Heart left ventricle (tissue), 16 donors: ENCODE measurements around the gene CHST5. TPM values are rescaled to one million over a fixed set of nuclear protein-coding genes. Genes with fewer than 3 reads are reported as not detected.
A peak's percentile ranks its signal among the peaks of the same experiment; 100 is the strongest.

Experiments used
- ATAC-seq, 4 donors: fragments of 200-7000 bp; cut with Tn5 transposase; one replicate each; pipeline ENCODE4 v1.9.1; 2020 to 2022; ENCODE audit warnings: moderate library complexity in 4 of 4, mild to moderate bottlenecking in 3 of 4, moderate number of reproducible peaks in 1 of 4
- DNase-seq, 5 donors: peaks; one replicate each; pipeline ENCODE4 v3.0.0-alpha.2; 2020
- H3K27ac ChIP-seq, 12 donors: fragments of 200-600 bp; sonication (generic) in 4 of 12; one replicate each; pipeline versions ENCODE4 v1.5.0 to v1.8.0; 2016 to 2022; ENCODE audit warnings: mild to moderate bottlenecking in 2 of 12
- H3K27me3 ChIP-seq, 9 donors: fragments of 200-600 bp; sonication (generic) in 2 of 9; one replicate each; pipeline versions ENCODE4 v1.5.1 to v1.8.0; 2016 to 2022; ENCODE audit warnings: mild to moderate bottlenecking in 3 of 9
- H3K36me3 ChIP-seq, 9 donors: fragments of 200-600 bp; sonication (generic) in 2 of 9; one replicate each; pipeline versions ENCODE4 v1.5.0 to v1.8.0; 2018 to 2022; ENCODE audit warnings: mild to moderate bottlenecking in 2 of 9
- H3K4me1 ChIP-seq, 12 donors: fragments of 200-600 bp; sonication (generic) in 4 of 12; one replicate each; pipeline versions ENCODE4 v1.5.0 to v1.8.0; 2016 to 2022; ENCODE audit warnings: mild to moderate bottlenecking in 3 of 12
- H3K4me3 ChIP-seq, 12 donors: fragments of 200-600 bp; sonication (generic) in 4 of 12; one replicate each; pipeline versions ENCODE4 v1.5.0 to v1.8.0; 2017 to 2022; ENCODE audit warnings: mild to moderate bottlenecking in 9 of 12, moderate library complexity in 4 of 12
- H3K9me3 ChIP-seq, 12 donors: fragments of 200-600 bp; sonication (generic) in 4 of 12; one replicate each; pipeline versions ENCODE4 v1.5.0 to v1.8.0; 2016 to 2022; ENCODE audit warnings: mild to moderate bottlenecking in 1 of 12
- POLR2A ChIP-seq, 2 donors: fragments of 450-650 bp; IDR thresholded peaks; one replicate each; pipeline ENCODE4 v1.6.1; 2017; ENCODE audit warnings: antibody characterized with exemption in 2 of 2, mild to moderate bottlenecking in 2 of 2, moderate library complexity in 2 of 2
- WGBS, 4 donors: extraction: QIAGEN DNeasy Blood & Tissue Kit in 2 of 4; methylation state at CpG; one replicate each; pipeline versions ENCODE4 v1.1.5 to v1.1.7; 2013 to 2018; 5-methylcytosine and 5-hydroxymethylcytosine counted together
- intact Hi-C, 10 donors: fragments of 100-400 bp; cut with DNase I; formaldehyde crosslinking; loops; one replicate each; pipeline versions ENCODE4 v1.11.1 to v1.14.2; 2022
- polyA plus RNA-seq, 2 donors: library from polyadenylated mRNA; stranded (reverse); fragments of 200-250 nt; gene quantifications; one replicate each; pipeline ENCODE4 v1.2.3, GENCODE V29; 2013
- total RNA-seq, 9 donors: library from RNA; depleted of rRNA in 2 of 9; stranded (reverse); fragments of >200 nt in 2 of 9; fragmentation: NEBNext Ultra II Directional in 3 of 9; extraction: Animal tissue kit (Norgen Biotek cat#: 25700) in 3 of 9; gene quantifications; one replicate each; pipeline versions ENCODE4 v1.1.0 to v1.2.4, GENCODE V29; 2016 to 2023
- TF ChIP-seq, protein P1 (sequence below), 12 donors: fragments of 200-600 bp; sonication (generic) in 4 of 12; IDR thresholded peaks; one replicate each; pipeline versions ENCODE4 v1.5.0 to v1.8.0; 2018 to 2022; ENCODE audit warnings: antibody characterized with exemption in 12 of 12, mild to moderate bottlenecking in 5 of 12
- donor health status: ischemic (EF 13 %, LVEDD 7.1; RV severe dilation, severe dysfunction).
- donor health status: healthy with polysubstance abuse.
- donor health status: DM: no; HTN: yes; CAD: no.
- donor health status: DM: no; HTN: no; CAD: no.
- donor health status: ischemic (EF 25% LVEDD 6.9; RV normal size, moderate dysfunction).
- donor health status: ischemic (EF 25% LVEDD 5.7; RV mildly dilated, moderate dysfunction).
- donor health status: healthy.
- donor health status: DM: yes; HTN: yes; CAD: no.
- donor health status: ischemic (EF 35%, LVEDD 5.7; RV mildly dilated, moderate dysfunction).
- donor health status: nonischemic (EF 11% LVEDD 7.7; RV severe dilation, severe dysfunction).
- donor health status: DM: yes; HTN: yes; CAD: no.
- donor health status: PGD.
- donor health status: ischemic (EF 29% LVEDD 5.4; RV normal size, mild dysfunction).
- donor health status: nonischemic (EF 23%, LVEDD 6.1; RV moderate dilation, normal function).

The CHST5 gene
- total and polyA plus RNA-seq, 11 donors, result 0.15 to 0.96 (median 0.44) TPM; not detected in 3

GRCh38 chr16:75578212-75578611 is 42.3 kb upstream of the CHST5 start:
- H3K4me3 ChIP-seq, result no peak overlapping the region
- no peak for DNase-seq
- no peak overlapping the region for H3K27ac ChIP-seq
- peaks cover 0 to 33% (median 9%) of the 10 kb centered on the region in 12 donors for H3K4me1 ChIP-seq
- no peaks in the 10 kb centered on the region for H3K27me3 ChIP-seq
- TF ChIP-seq POLR2A (IDR thresholded peaks at IDR 0.05), result no peak
- TF ChIP-seq, protein P1, sequence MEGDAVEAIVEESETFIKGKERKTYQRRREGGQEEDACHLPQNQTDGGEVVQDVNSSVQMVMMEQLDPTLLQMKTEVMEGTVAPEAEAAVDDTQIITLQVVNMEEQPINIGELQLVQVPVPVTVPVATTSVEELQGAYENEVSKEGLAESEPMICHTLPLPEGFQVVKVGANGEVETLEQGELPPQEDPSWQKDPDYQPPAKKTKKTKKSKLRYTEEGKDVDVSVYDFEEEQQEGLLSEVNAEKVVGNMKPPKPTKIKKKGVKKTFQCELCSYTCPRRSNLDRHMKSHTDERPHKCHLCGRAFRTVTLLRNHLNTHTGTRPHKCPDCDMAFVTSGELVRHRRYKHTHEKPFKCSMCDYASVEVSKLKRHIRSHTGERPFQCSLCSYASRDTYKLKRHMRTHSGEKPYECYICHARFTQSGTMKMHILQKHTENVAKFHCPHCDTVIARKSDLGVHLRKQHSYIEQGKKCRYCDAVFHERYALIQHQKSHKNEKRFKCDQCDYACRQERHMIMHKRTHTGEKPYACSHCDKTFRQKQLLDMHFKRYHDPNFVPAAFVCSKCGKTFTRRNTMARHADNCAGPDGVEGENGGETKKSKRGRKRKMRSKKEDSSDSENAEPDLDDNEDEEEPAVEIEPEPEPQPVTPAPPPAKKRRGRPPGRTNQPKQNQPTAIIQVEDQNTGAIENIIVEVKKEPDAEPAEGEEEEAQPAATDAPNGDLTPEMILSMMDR (IDR thresholded peaks at IDR 0.05), result no peak
- ATAC-seq, result no peak
- no peaks in the 10 kb centered on the region for H3K9me3 ChIP-seq
- WGBS, 4 donors, result 80 to 88% (median 83%) methylated on average over 7 of the region's 7 CpGs
- peaks cover 0 to 87% (median 75%) of the 10 kb centered on the region in 9 donors for H3K36me3 ChIP-seq
- intact Hi-C loops, result no loop called here

DNA sequence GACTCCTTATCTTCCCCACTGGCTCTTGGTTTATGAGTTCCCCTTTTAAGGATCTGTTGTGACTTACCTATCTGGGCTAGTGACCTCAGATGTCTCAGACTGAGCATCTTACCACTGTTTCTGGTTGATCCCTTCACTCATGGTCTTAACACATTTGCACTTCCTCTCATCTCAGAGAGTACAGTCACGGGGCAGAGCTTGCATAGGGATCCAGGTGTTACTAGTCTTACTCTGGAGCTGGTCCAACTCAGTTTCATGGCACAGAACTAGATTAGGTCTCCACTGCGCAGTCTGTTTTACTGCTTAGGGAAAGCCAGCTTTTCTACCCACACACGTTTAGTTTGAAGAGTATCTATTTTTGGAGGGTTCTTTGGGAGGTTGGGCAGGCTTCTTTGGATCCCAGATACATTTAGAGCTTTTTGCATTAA is 40.5 kb upstream of the CHST5 start:
- Histone ChIP-seq H3K36me3 (peaks cover 0 to 100% (median 93%) of the 10 kb centered on the region in 9 donors), H3K27me3 (no peaks in the 10 kb centered on the region), H3K4me1 (peaks cover 2 to 51% (median 24%) of the 10 kb centered on the region in 12 donors), H3K4me3 (no peak overlapping the region), H3K27ac (no peak overlapping the region), H3K9me3 (no peaks in the 10 kb centered on the region)
- ATAC-seq, result peak in 1 of 4 donors; percentile 18
- WGBS, 4 donors, result 42 to 57% (median 50%) methylated on average over 3 of the region's 3 CpGs
- TF ChIP-seq POLR2A (IDR thresholded peaks at IDR 0.05), result no peak
- TF ChIP-seq, protein P1 (IDR thresholded peaks at IDR 0.05), result no peak
- intact Hi-C loops, result no loop called here
- no peak for DNase-seq

DNA sequence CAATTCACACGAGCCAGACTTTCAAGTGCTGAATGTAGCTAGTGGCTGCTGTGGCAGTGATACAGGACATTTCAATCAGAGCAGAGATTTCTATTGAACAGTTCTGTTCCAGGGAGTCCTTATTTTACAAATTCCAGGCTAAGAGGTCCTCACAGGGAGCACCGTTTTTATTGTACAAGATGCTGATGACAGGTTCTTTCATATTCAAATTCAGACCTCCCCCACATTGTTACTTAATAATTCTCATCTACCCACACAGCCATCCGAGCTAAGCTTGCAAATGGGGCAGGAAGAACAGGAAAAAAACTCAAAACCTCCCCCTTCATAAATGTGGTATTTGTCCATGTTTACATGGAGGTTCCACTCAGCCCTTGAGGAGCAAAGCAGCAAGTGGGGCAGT is 40.0 kb upstream of the CHST5 start:
- H3K27ac ChIP-seq, result no peak overlapping the region

DNA sequence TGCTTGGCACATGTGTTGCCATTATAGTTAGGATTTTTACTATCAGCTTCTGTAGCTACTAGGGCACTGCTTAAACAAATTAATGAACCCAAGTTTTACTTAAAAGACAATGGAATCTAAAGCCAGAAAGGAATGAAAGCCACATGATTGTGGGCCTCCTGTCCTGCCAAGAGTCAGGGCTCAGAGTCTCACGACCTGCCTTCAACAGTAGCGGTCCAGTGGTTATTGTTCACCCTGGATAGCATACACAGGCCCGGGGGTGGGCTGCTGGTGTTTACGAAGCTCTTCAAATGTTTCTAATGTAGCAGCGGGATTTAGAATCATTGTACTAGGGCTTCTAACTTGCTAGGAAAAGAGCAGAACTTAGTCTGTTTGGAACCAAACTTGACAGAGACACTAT is 38.0 kb upstream of the CHST5 start:
- intact Hi-C loops, result loop anchor here in 1 of 10 donors (5.0 kb wide), 1 partner anchor 48 kb away; the partner anchor contains the start of gene ADAT1
- no peak for ATAC-seq

More for the DNA sequence above, 40.0 kb upstream of the CHST5 start:
- Histone ChIP-seq H3K4me1 (peaks cover 3 to 56% (median 29%) of the 10 kb centered on the region in 12 donors), H3K27me3 (no peaks in the 10 kb centered on the region), H3K4me3 (no peak overlapping the region), H3K36me3 (peaks cover 0 to 100% (median 97%) of the 10 kb centered on the region in 9 donors), H3K9me3 (no peaks in the 10 kb centered on the region)
- 50 to 63% (median 57%) methylated on average over 3 of the region's 3 CpGs for WGBS, 4 donors
- no peak for TF ChIP-seq POLR2A (IDR thresholded peaks at IDR 0.05)
- TF ChIP-seq, protein P1 (IDR thresholded peaks at IDR 0.05), result no peak
- DNase-seq (no peak), ATAC-seq (no peak)
- intact Hi-C loops, result no loop called here

More for the DNA sequence above, 38.0 kb upstream of the CHST5 start:
- Histone ChIP-seq H3K9me3 (no peaks in the 10 kb centered on the region), H3K4me1 (peaks cover 7 to 75% (median 49%) of the 10 kb centered on the region in 12 donors), H3K36me3 (peaks cover 0 to 100% (median 98%) of the 10 kb centered on the region in 9 donors), H3K4me3 (no peak overlapping the region), H3K27ac (peak overlapping the region in 1 of 12 donors; percentile 11), H3K27me3 (no peaks in the 10 kb centered on the region)
- DNase-seq, result no peak
- 80 to 83% (median 81%) methylated on average over 5 of the region's 5 CpGs for WGBS, 4 donors
- TF ChIP-seq, protein P1 (IDR thresholded peaks at IDR 0.05), result no peak
